Hair follicular keratinocyte (primary cell): ENCODE measurements around the gene INTS3. TPM values are rescaled to one million over a fixed set of nuclear protein-coding genes. Genes with fewer than 3 reads are reported as not detected.

Experiments used
- total RNA-seq: library from RNA; depleted of rRNA; stranded (reverse); fragments of >200 nt; gene quantifications from 2 replicates; pipeline ENCODE4 v1.2.3, GENCODE V29; 2015

Gene INTS3, protein sequence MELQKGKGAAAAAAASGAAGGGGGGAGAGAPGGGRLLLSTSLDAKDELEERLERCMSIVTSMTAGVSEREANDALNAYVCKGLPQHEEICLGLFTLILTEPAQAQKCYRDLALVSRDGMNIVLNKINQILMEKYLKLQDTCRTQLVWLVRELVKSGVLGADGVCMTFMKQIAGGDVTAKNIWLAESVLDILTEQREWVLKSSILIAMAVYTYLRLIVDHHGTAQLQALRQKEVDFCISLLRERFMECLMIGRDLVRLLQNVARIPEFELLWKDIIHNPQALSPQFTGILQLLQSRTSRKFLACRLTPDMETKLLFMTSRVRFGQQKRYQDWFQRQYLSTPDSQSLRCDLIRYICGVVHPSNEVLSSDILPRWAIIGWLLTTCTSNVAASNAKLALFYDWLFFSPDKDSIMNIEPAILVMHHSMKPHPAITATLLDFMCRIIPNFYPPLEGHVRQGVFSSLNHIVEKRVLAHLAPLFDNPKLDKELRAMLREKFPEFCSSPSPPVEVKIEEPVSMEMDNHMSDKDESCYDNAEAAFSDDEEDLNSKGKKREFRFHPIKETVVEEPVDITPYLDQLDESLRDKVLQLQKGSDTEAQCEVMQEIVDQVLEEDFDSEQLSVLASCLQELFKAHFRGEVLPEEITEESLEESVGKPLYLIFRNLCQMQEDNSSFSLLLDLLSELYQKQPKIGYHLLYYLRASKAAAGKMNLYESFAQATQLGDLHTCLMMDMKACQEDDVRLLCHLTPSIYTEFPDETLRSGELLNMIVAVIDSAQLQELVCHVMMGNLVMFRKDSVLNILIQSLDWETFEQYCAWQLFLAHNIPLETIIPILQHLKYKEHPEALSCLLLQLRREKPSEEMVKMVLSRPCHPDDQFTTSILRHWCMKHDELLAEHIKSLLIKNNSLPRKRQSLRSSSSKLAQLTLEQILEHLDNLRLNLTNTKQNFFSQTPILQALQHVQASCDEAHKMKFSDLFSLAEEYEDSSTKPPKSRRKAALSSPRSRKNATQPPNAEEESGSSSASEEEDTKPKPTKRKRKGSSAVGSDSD
- 18.7 and 26.2 TPM in 2 replicates for total RNA-seq

DNA sequence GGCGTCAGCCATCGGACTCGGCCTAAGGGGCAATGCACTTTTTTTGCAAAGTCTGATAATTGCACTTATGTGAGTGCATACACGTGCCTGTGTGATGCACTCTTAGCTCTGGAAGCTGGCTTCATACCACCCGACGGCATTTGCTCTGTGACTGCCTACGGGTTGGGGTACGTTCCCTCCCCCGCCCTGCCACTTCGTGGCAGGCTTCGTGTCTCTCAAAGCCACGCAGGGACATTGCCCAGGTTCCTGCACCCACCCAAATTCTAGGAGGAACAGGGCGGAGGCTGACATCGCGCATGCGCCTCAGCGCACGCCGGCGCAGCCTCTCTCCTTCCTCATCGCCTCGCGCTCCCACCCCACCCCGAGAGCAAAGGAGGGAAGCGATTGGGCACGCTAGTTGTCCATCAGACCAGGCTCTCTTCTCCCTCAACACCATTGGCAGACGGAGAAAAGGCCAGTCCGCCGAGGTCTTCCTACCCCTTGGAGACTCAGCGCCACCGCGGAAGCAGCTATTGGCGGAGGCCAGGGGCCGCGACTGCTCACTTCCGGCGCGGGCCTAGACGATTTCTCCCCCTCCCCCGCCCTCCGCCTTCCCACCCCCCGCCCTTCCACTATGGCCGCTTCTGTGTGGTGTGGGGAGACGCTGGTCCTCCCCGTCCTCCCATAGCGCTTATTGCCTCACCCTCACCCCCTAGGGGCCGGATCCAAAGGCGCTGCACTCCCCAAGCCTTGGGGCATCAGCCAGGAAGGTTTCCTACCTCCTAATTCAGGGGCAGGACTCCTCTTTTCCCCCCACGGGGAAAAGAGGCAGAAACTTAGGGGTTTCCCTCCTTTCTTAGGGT, at the start of gene INTS3:
Gene INTS3 (plus strand): TSS at position 588 of the 842 bp plus-strand sequence. CDS start 585 bp downstream, outside the sequence.

DNA sequence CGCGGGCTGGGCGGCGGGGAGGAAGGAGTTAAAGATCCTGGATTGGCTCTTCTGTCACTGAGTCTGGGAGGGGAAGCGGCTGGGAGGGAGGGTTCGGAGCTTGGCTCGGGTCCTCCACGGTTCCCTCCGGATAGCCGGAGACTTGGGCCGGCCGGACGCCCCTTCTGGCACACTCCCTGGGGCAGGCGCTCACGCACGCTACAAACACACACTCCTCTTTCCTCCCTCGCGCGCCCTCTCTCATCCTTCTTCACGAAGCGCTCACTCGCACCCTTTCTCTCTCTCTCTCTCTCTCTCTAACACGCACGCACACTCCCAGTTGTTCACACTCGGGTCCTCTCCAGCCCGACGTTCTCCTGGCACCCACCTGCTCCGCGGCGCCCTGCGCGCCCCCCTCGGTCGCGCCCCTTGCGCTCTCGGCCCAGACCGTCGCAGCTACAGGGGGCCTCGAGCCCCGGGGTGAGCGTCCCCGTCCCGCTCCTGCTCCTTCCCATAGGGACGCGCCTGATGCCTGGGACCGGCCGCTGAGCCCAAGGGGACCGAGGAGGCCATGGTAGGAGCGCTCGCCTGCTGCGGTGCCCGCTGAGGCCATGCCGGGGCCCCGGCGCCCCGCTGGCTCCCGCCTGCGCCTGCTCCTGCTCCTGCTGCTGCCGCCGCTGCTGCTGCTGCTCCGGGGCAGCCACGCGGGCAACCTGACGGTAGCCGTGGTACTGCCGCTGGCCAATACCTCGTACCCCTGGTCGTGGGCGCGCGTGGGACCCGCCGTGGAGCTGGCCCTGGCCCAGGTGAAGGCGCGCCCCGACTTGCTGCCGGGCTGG, 49.1 kb upstream of the INTS3 start, which contains the start of gene NPR1:
Gene NPR1 (plus strand): TSS at position 170 of the 818 bp plus-strand sequence. CDS start 421 bp downstream, at position 591.

DNA sequence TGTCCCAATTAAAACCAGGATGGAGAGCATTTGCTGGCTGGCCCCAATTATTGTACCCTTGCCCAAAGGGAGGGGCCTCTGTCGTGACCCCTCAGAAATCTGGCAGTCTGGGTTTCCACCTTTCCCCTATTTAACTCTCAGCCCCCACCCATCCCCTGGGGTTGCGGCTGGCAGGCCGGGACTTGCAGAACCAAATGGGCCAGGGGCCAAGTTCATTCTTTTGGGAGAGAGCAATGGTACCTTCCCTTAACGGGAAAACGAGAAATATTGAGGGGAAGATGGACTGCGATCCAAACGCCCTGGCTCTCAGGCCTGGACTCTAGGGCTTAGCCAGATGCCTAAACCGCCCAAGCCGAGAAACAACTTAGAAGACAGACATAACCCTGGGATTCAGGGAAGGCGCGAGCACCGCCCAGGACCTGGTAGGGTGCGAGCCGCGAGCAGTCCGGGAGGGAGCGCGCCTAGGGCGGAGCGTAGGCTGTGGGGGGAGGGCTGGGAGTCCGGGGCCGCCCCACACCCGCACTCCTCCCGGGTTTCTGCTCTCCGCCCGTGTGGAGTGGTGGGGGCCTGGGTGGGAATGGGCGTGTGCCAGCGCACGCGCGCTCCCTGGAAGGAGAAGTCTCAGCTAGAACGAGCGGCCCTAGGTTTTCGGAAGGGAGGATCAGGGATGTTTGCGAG, 47.1 kb downstream of the INTS3 start, which contains the start of gene SLC27A3:
Gene SLC27A3 (plus strand): TSS at position 628 of the 678 bp plus-strand sequence. CDS start 91 bp downstream, outside the sequence.

Other genes starting within 250 kb of the INTS3 start
- gene S100A6, start 192.1 kb upstream of the INTS3 start, total RNA-seq, result 1,494 and 3,100 TPM in 2 replicates
- not detected in 2 replicates for gene S100A5, start 187.1 kb upstream of the INTS3 start, total RNA-seq
- 5.7 and 25.3 TPM in 2 replicates for gene S100A4, start 182.2 kb upstream of the INTS3 start, total RNA-seq
- gene S100A3, start 178.8 kb upstream of the INTS3 start, total RNA-seq, result 7.7 and 12.7 TPM in 2 replicates
- gene S100A2, start 162.2 kb upstream of the INTS3 start, total RNA-seq, result 7,785 and 8,615 TPM in 2 replicates
- 1,743 and 1,927 TPM in 2 replicates for gene S100A16, start 114.9 kb upstream of the INTS3 start, total RNA-seq
- 1,521 and 2,019 TPM in 2 replicates for gene S100A14, start 111.7 kb upstream of the INTS3 start, total RNA-seq
- 180 and 189 TPM in 2 replicates for gene S100A13, start 100.5 kb upstream of the INTS3 start, total RNA-seq
- not detected in 2 replicates for gene S100A1, start 99.6 kb upstream of the INTS3 start, total RNA-seq
- 36.5 and 57.2 TPM in 2 replicates for gene CHTOP, start 94.0 kb upstream of the INTS3 start, total RNA-seq
- gene SNAPIN, start 69.3 kb upstream of the INTS3 start, total RNA-seq, result 40.9 and 53.2 TPM in 2 replicates
- 152 and 287 TPM in 2 replicates for gene ILF2, start 57.1 kb upstream of the INTS3 start, total RNA-seq
- gene NPR1, start 49.4 kb upstream of the INTS3 start, total RNA-seq, result 0.08 TPM in 1 of 2 replicates, not detected in the other
- gene SLC27A3, start 47.4 kb downstream of the INTS3 start, total RNA-seq, result 7.3 and 8.2 TPM in 2 replicates
- gene GATAD2B, start 194.9 kb downstream of the INTS3 start, total RNA-seq, result 5.4 and 7.5 TPM in 2 replicates
- gene DENND4B, start 218.7 kb downstream of the INTS3 start, total RNA-seq, result 10.9 and 14.4 TPM in 2 replicates
- gene CRTC2, start 230.6 kb downstream of the INTS3 start, total RNA-seq, result 10.1 and 11.0 TPM in 2 replicates
- 79.6 and 110 TPM in 2 replicates for gene SLC39A1, start 235.5 kb downstream of the INTS3 start, total RNA-seq
- 5.7 and 7.1 TPM in 2 replicates for gene CREB3L4, start 239.9 kb downstream of the INTS3 start, total RNA-seq
- 191 and 214 TPM in 2 replicates for gene JTB, start 249.6 kb downstream of the INTS3 start, total RNA-seq